Stomach (tissue), 9 donors: Measurements from ENCODE around the gene CASP8AP2. TPM values are rescaled to one million over a fixed set of nuclear protein-coding genes. Genes with fewer than 3 reads are reported as not detected.

Experiments
- DNase-seq, 2 donors: peaks; one replicate each; pipeline versions ENCODE4 v3.0.0 to v3.0.0-alpha.2; 2013 to 2019
- H3K27ac ChIP-seq, 5 donors: fragments of 200-600 bp in 4 of 5; sonication (generic) in 4 of 5; one replicate each; pipeline ENCODE4 v1.5.1; 2013 to 2019; ENCODE audit warnings: mild to moderate bottlenecking in 1 of 5, moderate library complexity in 1 of 5
- H3K27me3 ChIP-seq, 3 donors: fragments of 200-600 bp; sonication (generic); one replicate each; pipeline ENCODE4 v1.5.1; 2017 to 2019; ENCODE audit warnings: mixed run types in 1 of 3
- H3K36me3 ChIP-seq, 4 donors: fragments of 200-600 bp; sonication (generic); 1 replicate in 3 of 4; 2 replicates in 1 of 4; pipeline ENCODE4 v1.5.1; 2016 to 2019
- H3K4me1 ChIP-seq, 4 donors: fragments of 200-600 bp; sonication (generic); one replicate each; pipeline ENCODE4 v1.5.1; 2016 to 2019
- H3K4me3 ChIP-seq, 4 donors: fragments of 200-600 bp; sonication (generic) in 3 of 4; one replicate each; pipeline ENCODE4 v1.5.1; 2016 to 2019; ENCODE audit warnings: mild to moderate bottlenecking in 1 of 4
- H3K9me3 ChIP-seq, 4 donors: fragments of 200-600 bp; sonication (generic); one replicate each; pipeline ENCODE4 v1.5.1; 2016 to 2019
- CTCF ChIP-seq, 7 experiments: fragments of 450-650 bp in 4 of 7; fragments of 200-600 bp in 3 of 7; sonication (generic) in 3 of 7; IDR thresholded peaks; one replicate each; pipeline ENCODE4 v1.5.1; 2016 to 2019; ENCODE audit warnings: antibody characterized with exemption in 7 of 7, control low read depth in 2 of 7, mild to moderate bottlenecking in 1 of 7
- EP300 ChIP-seq: sonication (generic); formaldehyde crosslinking; IDR thresholded peaks from one replicate; pipeline ENCODE4 v1.6.1; 2017; ENCODE audit warnings: antibody characterized with exemption
- POLR2A ChIP-seq, 4 donors: fragments of 450-650 bp; IDR thresholded peaks; one replicate each; pipeline ENCODE4 v1.6.1; 2016; ENCODE audit warnings: antibody characterized with exemption in 4 of 4, control low read depth in 2 of 4, mild to moderate bottlenecking in 1 of 4, moderate library complexity in 1 of 4
- POLR2AphosphoS5 ChIP-seq, 3 donors: sonication (generic); formaldehyde crosslinking; IDR thresholded peaks; one replicate each; pipeline ENCODE4 v1.6.1; 2016; ENCODE audit warnings: antibody characterized with exemption in 3 of 3
- WGBS, 5 donors: extraction: QIAGEN DNeasy Blood & Tissue Kit in 3 of 5; methylation state at CpG; one replicate each; pipeline versions ENCODE4 v1.1.5 to v1.1.7; 2013 to 2018; 5-methylcytosine and 5-hydroxymethylcytosine counted together
- intact Hi-C: fragments of 100-400 bp; cut with DNase I; formaldehyde crosslinking; loops from one replicate; pipeline ENCODE4 v1.15.1; 2023; ENCODE audit warnings: low total_unique reads
- polyA plus RNA-seq, 3 donors: library from polyadenylated mRNA; stranded (reverse); fragments of 200-250 nt; gene quantifications; one replicate each; pipeline ENCODE4 v1.2.3, GENCODE V29; 2013
- small RNA-seq, 4 donors: library from RNA; depleted of rRNA; stranded (forward); fragments of <200 nt; gene quantifications; one replicate each; pipeline ENCODE3, GENCODE V24; 2016
- total RNA-seq, 5 donors: library from RNA; depleted of rRNA; stranded (reverse); fragments of >200 nt; gene quantifications; one replicate each; pipeline versions ENCODE4 v1.1.0 to v1.2.3, GENCODE V29; 2014 to 2016
- donor health status: healthy with polysubstance abuse.
- donor health status: Bipolar disorder and iron deficiency.
- donor health status: healthy.

The CASP8AP2 gene
- total and polyA plus RNA-seq, 8 donors, result 3.1 to 35.3 (median 9.4) TPM

- peaks cover 0 to 4% (median 3%) of the 10 kb centered on the region in 4 donors for H3K9me3 ChIP-seq
- no peak overlapping the region for H3K4me3 ChIP-seq
- no peak overlapping the region for H3K27ac ChIP-seq
- whole genome bisulfite sequencing, 5 donors, result 45 to 67% (median 58%) methylated on average over 1 of the region's 1 CpG
- TF ChIP-seq EP300, result no peak
- TF ChIP-seq CTCF (IDR thresholded peaks at IDR 0.05), result no peak
- TF ChIP-seq POLR2A (IDR thresholded peaks at IDR 0.05), result no peak
- no peak for TF ChIP-seq POLR2AphosphoS5 (IDR thresholded peaks at IDR 0.05)
- DNase-seq, result no peak
- H3K27me3 ChIP-seq, result no peaks in the 10 kb centered on the region
- intact Hi-C loops, result no loop called here
- no peaks in the 10 kb centered on the region for H3K36me3 ChIP-seq
- H3K4me1 ChIP-seq, result no peaks in the 10 kb centered on the region
Observed at GRCh38 chr6:89910902-89911240, 81.2 kb downstream of the CASP8AP2 start.

GRCh38 chr6:89916136-89916920, 86.6 kb downstream of the CASP8AP2 start:
- no peak for DNase-seq
- H3K9me3 ChIP-seq, result peaks cover 0 to 22% (median 19%) of the 10 kb centered on the region in 4 donors
- H3K27me3 ChIP-seq, result no peaks in the 10 kb centered on the region
- no peak overlapping the region for H3K27ac ChIP-seq
- H3K36me3 ChIP-seq, result no peaks in the 10 kb centered on the region
- intact Hi-C loops, result no loop called here
- TF ChIP-seq EP300 (no peak), CTCF (IDR thresholded peaks at IDR 0.05) (no peak), POLR2A (IDR thresholded peaks at IDR 0.05) (no peak), POLR2AphosphoS5 (IDR thresholded peaks at IDR 0.05) (no peak)
- H3K4me3 ChIP-seq, result no peak overlapping the region
- WGBS, 5 donors, result 78 to 98% (median 93%) methylated on average over 3 of the region's 3 CpGs
- H3K4me1 ChIP-seq, result no peaks in the 10 kb centered on the region

- 89 to 97% (median 95%) methylated on average over 4 of the region's 4 CpGs for WGBS, 5 donors
- no peak overlapping the region for H3K4me3 ChIP-seq
- no peak overlapping the region for H3K27ac ChIP-seq
- TF ChIP-seq POLR2A (IDR thresholded peaks at IDR 0.05) (no peak), CTCF (IDR thresholded peaks at IDR 0.05) (no peak), POLR2AphosphoS5 (IDR thresholded peaks at IDR 0.05) (no peak), EP300 (no peak)
- H3K4me1 ChIP-seq, result no peaks in the 10 kb centered on the region
- intact Hi-C loops, result no loop called here
- H3K9me3 ChIP-seq, result peaks cover 0 to 22% (median 19%) of the 10 kb centered on the region in 4 donors
- H3K36me3 ChIP-seq, result no peaks in the 10 kb centered on the region
- DNase-seq, result no peak
- H3K27me3 ChIP-seq, result peaks cover 0 to 6% (median 0%) of the 10 kb centered on the region in 3 donors
Observed at GRCh38 chr6:89917216-89917615, 87.5 kb downstream of the CASP8AP2 start.

GRCh38 chr6:89917801-89918366, 88.2 kb downstream of the CASP8AP2 start:
- DNase-seq, result no peak
- peaks cover 0 to 22% (median 19%) of the 10 kb centered on the region in 4 donors for H3K9me3 ChIP-seq
- TF ChIP-seq POLR2A (IDR thresholded peaks at IDR 0.05), result no peak
- TF ChIP-seq CTCF (IDR thresholded peaks at IDR 0.05), result no peak
- no peak for TF ChIP-seq POLR2AphosphoS5 (IDR thresholded peaks at IDR 0.05)
- TF ChIP-seq EP300, result no peak
- H3K4me3 ChIP-seq, result no peak overlapping the region
- H3K27ac ChIP-seq, result no peak overlapping the region
- 62 to 82% (median 71%) methylated on average over 1 to 3 of the region's 3 CpGs for whole genome bisulfite sequencing, 5 donors
- intact Hi-C loops, result no loop called here
- H3K36me3 ChIP-seq, result no peaks in the 10 kb centered on the region
- H3K4me1 ChIP-seq, result no peaks in the 10 kb centered on the region
- H3K27me3 ChIP-seq, result peaks cover 0 to 9% (median 0%) of the 10 kb centered on the region in 3 donors

Small RNA genes within 50 kb of the gene (small RNA-seq; reads per million reads assigned to genes)
- gene DNAJC19P6 (0 reads per million in 4 donors), gene RF00019 (0 reads per million in 4 donors)

Other genes with a start within 250 kb of the CASP8AP2 start
- gene LYRM2, start 191.1 kb upstream of the CASP8AP2 start, total RNA-seq, result 10 to 100 TPM in 2 of 5 donors, 1 to 10 TPM in 3; 1.4 to 17.1 (median 7.6) TPM
- 10 to 100 TPM; 12.5 to 26.7 (median 16.1) TPM for gene LYRM2, start 191.1 kb upstream of the CASP8AP2 start, polyA plus RNA-seq
- 10 to 100 TPM; 12.3 to 69.2 (median 28.3) TPM for gene MDN1, start 10.1 kb upstream of the CASP8AP2 start, total RNA-seq
- gene MDN1, start 10.1 kb upstream of the CASP8AP2 start, polyA plus RNA-seq, result 10 to 100 TPM in 1 of 3 donors, 1 to 10 TPM in 2; 5.5 to 19.5 (median 9.9) TPM
- not detected for gene GJA10, start 64.6 kb downstream of the CASP8AP2 start, total RNA-seq
- gene GJA10, start 64.6 kb downstream of the CASP8AP2 start, polyA plus RNA-seq, result not detected